Measurements from ENCODE around the gene YBX3.

DNA sequence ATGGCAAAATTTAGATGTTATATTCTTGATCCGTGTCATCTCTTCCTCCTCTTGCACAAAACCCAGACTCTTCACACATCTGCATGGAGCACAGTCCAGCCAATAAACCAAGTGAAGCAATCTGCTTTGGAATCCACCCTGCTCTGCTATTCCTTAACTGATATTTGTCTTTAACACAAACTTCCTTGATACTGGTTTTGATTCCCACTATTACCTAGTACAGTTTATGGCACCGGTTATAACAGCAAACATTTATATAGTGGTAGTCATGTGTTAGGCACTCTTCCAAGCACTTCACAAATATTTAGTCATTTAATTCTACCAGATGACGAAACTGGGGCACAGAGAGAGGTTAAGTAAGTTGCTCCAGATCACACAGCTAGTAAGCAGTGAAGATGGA, 61.8 kb downstream of the YBX3 start:
- TF ChIP-seq, protein P1, sequence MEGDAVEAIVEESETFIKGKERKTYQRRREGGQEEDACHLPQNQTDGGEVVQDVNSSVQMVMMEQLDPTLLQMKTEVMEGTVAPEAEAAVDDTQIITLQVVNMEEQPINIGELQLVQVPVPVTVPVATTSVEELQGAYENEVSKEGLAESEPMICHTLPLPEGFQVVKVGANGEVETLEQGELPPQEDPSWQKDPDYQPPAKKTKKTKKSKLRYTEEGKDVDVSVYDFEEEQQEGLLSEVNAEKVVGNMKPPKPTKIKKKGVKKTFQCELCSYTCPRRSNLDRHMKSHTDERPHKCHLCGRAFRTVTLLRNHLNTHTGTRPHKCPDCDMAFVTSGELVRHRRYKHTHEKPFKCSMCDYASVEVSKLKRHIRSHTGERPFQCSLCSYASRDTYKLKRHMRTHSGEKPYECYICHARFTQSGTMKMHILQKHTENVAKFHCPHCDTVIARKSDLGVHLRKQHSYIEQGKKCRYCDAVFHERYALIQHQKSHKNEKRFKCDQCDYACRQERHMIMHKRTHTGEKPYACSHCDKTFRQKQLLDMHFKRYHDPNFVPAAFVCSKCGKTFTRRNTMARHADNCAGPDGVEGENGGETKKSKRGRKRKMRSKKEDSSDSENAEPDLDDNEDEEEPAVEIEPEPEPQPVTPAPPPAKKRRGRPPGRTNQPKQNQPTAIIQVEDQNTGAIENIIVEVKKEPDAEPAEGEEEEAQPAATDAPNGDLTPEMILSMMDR (IDR thresholded peaks at IDR 0.05): no peak
- TF ChIP-seq POLR2A (IDR thresholded peaks at IDR 0.05): no peak
